A172 (cell line): ENCODE data around the gene RRP9. TPM values are rescaled to one million over a fixed set of nuclear protein-coding genes. Genes with fewer than 3 reads are reported as not detected.
"Not testable (repeated sequence)": the region's sequence is repeated elsewhere in the genome, so short reads cannot be mapped to it uniquely, and the experiment has no call there.

Source experiments
- DNase-seq: peaks from one replicate; pipeline ENCODE4 v3.0.0-alpha.2; 2015; ENCODE audit warnings: low spot score
- total RNA-seq: library from RNA; depleted of rRNA; stranded (reverse); fragments of >200 nt; shearing (Covaris generic); gene quantifications from 2 replicates; pipeline ENCODE4 v1.2.3, GENCODE V29; 2014; rRNA removed

RRP9 gene
- total RNA-seq, 1 experiment from 2014 or later: 48.7 TPM

- DNase-seq: no peak
Measured at GRCh38 chr3:51904034-51904823, 37.5 kb downstream of the RRP9 start.

GRCh38 chr3:51902361-51902760, 39.3 kb downstream of the RRP9 start:
- DNase-seq: peak; percentile 90

GRCh38 chr3:51900043-51900442, 41.7 kb downstream of the RRP9 start:
- DNase-seq: not testable (repeated sequence)

GRCh38 chr3:51897391-51897790, 44.3 kb downstream of the RRP9 start:
- no peak for DNase-seq

- peak; percentile 38 for DNase-seq
Measured at GRCh38 chr3:51896607-51897305, 44.9 kb downstream of the RRP9 start.

GRCh38 chr3:51894939-51895338, 46.8 kb downstream of the RRP9 start:
- no peak for DNase-seq

GRCh38 chr3:51894391-51894790, 47.3 kb downstream of the RRP9 start:
- no peak for DNase-seq

GRCh38 chr3:51891242-51892039, 50.3 kb downstream of the RRP9 start:
- no peak for DNase-seq

- DNase-seq: no peak
Measured at GRCh38 chr3:51888463-51889105, 53.1 kb downstream of the RRP9 start.

GRCh38 chr3:51887620-51888019, 54.1 kb downstream of the RRP9 start:
- no peak for DNase-seq

- no peak for DNase-seq
Measured at GRCh38 chr3:51886447-51886846, 55.3 kb downstream of the RRP9 start.

Other genes starting within 250 kb of the RRP9 start
- gene GRM2, start 234.8 kb downstream of the RRP9 start, total RNA-seq: not detected in 2 replicates
- not detected in 2 replicates for gene IQCF6, start 162.7 kb downstream of the RRP9 start, total RNA-seq
- not detected in 2 replicates for gene IQCF2, start 80.3 kb downstream of the RRP9 start, total RNA-seq
- gene IQCF5, start 66.3 kb downstream of the RRP9 start, total RNA-seq: not detected in 2 replicates
- not detected in 2 replicates for gene IQCF1, start 38.6 kb downstream of the RRP9 start, total RNA-seq
- gene PARP3, start 459 bp upstream of the RRP9 start, total RNA-seq: 41.4 and 45.4 TPM in 2 replicates
- not detected in 2 replicates for gene GPR62, start 13.5 kb upstream of the RRP9 start, total RNA-seq
- gene PCBP4, start 25.6 kb upstream of the RRP9 start, total RNA-seq: 99.7 and 107 TPM in 2 replicates
- gene ABHD14B, start 32.1 kb upstream of the RRP9 start, total RNA-seq: 21.2 and 21.5 TPM in 2 replicates
- 4.2 and 10.2 TPM in 2 replicates for gene ABHD14A, start 33.2 kb upstream of the RRP9 start, total RNA-seq
- 46.5 and 66.1 TPM in 2 replicates for gene ACY1, start 41.6 kb upstream of the RRP9 start, total RNA-seq
- 704 and 1,100 TPM in 2 replicates for gene RPL29, start 54.0 kb upstream of the RRP9 start, total RNA-seq
- gene DUSP7, start 114.7 kb upstream of the RRP9 start, total RNA-seq: 14.1 and 16.3 TPM in 2 replicates
- 16.5 and 19.0 TPM in 2 replicates for gene POC1A, start 212.5 kb upstream of the RRP9 start, total RNA-seq